Astrocyte of the hippocampus (primary cell): ENCODE measurements around the gene TMEM132A.
A peak's percentile ranks its signal among the peaks of the same experiment; 100 is the strongest.

ENCODE experiments used
- DNase-seq: peaks from one replicate; pipeline ENCODE4 v3.0.0; 2011; ENCODE audit warnings: low read depth, low spot score

The TMEM132A gene

GRCh38 chr11:60936467-60937143 lies 12.3 kb downstream of the TMEM132A start:
- DNase-seq, result no peak

GRCh38 chr11:60937144-60937527 lies 12.9 kb downstream of the TMEM132A start:
- DNase-seq, result no peak

DNA sequence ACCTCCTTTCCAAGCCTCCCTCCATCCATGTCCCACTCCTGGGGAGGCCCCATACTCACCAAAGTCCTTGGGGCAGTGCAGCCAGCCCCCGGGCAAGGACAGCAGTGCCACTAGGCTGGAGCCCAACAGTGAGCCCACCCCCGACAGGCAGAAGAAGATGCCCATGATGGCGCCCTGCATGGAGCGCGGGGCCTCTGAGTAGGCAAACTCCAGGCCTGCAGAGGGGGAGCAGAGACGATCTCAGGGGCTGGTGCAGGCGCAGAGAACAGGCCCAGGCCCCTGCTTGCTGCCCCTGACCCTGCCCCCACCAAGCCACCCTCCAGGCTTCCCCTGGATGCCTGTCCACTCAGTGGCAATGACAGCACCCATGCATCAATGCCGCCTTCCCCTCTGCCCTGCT lies 13.6 kb downstream of the TMEM132A start:
- no peak for DNase-seq

GRCh38 chr11:60938500-60938899 lies 14.2 kb downstream of the TMEM132A start:
- DNase-seq, result no peak

DNA sequence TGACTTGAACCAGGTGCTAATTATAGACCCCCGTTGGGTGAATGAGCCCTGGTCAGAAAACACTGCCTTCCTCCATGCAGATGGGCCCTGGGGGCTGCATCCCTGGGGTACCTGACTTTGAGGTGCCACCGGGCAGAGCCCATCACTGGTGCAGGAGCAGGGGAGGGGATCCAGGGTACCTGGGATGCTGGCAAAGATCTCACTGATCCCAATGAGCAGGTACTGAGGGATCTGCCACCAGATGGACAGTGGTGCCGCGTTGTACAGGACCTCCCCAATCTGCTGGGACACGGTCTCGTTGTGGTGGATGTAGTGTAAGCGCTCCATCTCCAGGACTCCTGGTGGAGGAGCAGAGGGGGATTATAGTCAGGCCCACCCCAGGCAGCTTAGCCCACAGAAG lies 15.0 kb downstream of the TMEM132A start:
- no peak for DNase-seq

- DNase-seq, result no peak
Observed at GRCh38 chr11:60939855-60940254, 15.6 kb downstream of the TMEM132A start.

DNA sequence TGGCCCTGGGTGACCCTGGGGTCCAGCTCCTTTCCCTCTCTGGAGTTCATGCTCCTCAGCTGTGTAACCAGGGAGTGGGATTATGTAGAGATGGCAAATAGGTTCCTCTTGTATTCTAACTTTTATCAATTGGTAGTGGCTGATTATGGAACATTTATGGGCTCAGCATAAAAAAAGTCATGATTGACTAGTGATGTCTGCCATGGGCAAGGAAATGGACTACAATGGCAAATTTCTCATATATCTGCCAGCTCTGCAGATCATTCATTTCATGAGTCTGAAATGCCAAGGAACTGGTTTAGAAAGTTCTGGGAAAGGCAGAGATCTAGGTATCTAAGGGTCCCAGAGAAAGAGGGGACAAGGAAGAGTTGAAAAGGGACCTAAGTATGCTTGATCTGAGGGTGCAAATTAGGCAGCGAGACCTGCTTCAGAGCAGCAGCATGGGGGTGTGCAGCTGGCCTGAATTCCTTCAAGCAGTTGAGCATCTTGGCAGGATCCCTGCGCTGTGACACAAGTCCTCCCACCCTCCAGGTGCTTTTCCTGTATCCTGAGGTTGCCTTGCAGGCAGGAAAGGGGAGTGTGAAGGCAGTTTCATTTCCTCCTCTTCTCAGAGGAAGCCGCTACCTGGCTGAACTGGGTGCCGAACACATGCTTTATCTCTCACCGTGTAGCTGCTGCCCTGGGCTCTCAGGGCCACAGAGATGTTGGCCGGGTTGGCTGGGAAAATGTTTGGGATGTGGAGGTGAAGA lies 17.3 kb downstream of the TMEM132A start:
- no peak for DNase-seq

- no peak for DNase-seq
Observed at GRCh38 chr11:60942219-60942618, 18.0 kb downstream of the TMEM132A start.

- peak; percentile 56 for DNase-seq
Observed at GRCh38 chr11:60942970-60943565, 18.8 kb downstream of the TMEM132A start.

DNA sequence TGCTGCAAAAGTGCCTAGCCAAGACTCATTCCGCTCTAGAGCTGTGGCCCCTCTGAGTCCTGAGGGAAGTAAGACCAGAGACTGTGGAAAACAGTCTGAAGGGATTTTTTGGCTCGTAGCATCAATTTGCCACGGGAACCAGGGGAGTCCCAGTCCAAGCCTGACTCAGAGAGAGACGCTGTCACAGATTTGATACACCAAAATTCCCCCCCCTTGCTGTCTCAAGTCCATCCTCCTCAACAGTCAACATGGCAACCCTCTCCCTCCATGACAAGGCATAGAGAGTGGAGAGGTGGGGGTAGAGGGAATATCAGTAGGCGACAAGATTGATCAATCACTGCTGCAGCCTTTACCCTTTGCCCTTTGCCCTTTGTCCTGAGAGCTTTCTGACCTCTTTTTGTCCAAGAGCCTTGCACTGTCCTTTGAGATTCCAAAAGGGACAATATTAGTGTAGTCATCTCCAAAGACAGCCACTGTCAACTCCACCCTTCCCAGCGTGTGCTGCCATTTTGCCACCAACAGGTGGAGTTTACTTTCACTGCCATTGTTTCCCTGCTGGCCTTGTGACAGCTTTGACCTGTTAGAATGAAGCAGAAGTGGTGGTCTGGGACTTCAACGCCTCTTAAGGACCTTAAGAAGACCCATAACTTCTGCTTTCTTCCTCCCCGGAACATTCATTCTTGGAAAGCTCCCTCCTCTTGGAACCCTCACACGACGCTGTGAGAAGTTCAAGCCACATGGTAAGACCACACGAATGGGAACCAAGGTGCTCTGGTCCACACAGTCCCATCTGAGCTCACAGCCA lies 20.4 kb downstream of the TMEM132A start:
- DNase-seq, result no peak

DNA sequence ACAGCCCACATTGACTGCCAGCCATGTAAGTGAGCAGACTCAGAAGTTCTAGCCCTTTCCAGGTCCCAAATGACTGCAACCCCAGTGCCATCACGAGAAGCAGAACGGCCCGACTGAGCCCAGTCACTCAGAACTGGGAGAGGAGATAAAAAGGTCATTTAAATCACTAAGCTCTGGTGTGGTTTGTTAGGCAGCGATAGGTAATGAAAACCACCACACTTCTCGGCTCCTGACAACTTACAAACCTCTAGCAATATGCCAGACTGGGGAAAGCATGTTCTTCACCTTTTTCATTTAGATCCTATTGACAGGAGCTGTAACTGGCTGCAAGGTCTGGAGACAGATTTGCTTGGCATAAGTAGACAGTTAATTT lies 21.0 kb downstream of the TMEM132A start:
- no peak for DNase-seq

DNA sequence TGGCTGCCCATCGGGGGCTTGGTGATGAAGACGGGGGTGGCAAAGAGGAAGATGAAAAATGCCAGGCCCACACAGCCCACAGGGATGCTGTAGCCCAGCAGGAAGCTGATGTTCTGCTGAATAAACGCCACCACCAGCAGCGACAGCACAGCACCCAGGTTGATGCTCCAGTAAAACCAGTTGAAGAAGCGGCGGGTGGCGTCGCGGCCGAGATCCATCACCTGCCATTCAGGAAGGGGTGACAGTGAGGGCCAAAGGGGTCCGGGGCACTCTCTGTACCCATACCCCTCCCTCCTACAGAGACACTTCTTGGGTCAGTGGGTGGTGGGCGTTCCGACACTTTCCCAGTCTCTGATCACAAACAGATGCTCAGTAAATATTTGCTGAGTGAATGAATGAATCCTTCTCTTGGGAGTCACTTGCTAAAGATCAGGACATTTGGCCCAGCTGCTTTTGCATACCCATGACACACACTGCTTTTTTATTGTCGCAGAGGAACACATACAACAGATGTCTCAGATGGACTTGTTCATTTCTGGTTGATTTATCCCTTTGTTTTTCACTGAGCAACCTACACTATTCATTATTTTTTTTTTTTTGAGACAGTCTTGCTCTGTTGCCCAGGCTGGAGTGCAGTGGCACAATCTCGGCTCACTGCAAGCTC lies 22.5 kb downstream of the TMEM132A start:
- no peak for DNase-seq

DNA sequence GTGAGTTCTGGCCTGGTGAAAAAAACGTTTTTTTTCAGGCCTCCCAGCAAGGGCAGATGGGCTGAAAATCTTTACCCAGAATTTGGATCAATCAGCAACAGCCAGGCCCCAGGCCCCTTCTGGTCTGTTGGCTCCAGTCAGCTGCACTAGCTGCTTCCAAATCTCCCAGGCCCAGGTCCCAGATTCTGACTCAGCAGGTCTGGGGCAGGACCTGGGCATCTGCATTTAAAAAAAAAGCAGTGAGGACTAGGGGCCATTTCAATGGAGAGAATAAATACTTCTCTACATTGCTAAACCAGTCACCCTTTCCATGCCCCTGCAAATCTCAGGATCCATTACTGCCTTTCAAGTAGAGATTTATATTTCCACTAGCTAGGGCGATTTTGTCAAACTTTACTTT lies 23.4 kb downstream of the TMEM132A start:
- DNase-seq, result no peak

DNA sequence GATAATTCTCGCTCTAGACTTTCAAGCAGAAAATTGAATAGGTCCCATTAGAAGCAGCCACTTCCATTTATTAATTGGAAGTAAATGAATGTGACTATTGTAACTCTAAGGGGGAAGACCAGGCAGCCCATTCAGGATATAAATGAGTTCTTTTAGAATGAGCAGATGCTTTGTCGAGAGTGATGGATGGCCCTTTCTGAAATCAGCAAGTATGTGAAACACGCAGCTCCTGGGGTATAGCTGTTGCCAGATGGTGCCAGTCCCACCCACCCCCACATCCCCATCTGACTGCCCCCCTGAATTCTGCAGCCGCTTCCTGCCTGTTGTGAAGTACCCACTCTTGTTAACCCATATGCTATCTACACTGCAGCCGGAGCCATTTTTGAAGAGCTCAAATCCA lies 24.0 kb downstream of the TMEM132A start:
- no peak for DNase-seq

DNA sequence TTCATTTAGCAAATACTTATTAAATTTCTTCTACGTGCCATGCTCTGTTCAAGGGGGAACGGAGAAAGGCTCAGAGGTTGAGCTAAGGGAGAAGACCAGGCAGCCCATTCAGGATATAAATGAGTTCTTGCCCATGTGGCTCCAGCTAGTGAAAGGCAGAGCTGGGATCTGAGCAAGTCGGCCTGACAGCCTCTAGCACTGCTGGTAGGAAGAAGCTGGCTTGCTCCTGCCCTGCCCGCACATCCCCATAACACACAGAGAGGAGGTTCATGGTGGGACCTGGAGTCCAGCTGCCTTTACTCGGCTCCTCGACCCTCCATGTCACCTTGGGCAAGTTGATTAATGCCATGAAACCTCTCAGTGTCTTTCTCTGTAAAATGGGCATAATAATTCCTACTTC lies 25.8 kb downstream of the TMEM132A start:
- DNase-seq, result no peak

- no peak for DNase-seq
Observed at GRCh38 chr11:60950933-60951605, 26.8 kb downstream of the TMEM132A start.

DNA sequence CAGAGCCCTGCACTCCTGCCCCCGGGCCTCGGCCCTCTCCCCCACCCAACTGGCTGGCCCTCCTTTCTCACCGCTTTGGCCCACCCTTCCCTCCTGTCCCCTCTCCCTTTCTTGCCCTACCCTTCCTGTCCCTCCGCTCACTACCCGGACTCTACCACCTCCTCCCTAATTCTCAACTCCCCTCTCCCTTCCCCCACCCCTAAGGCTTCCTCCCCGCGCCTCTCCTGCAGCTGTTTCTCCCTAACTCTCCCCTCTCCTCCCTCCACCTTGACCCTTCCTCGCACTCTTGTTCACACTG lies 27.3 kb downstream of the TMEM132A start:
- DNase-seq, result no peak

- DNase-seq, result peak; percentile 45
Observed at GRCh38 chr11:60951904-60952741, 27.9 kb downstream of the TMEM132A start, which contains the start of gene SLC15A3. TSS of gene SLC15A3 (minus strand) at chr11:60952176. CDS start at chr11:60951551, 625 bp downstream.

GRCh38 chr11:60952742-60953170 lies 28.5 kb downstream of the TMEM132A start:
- DNase-seq, result no peak

GRCh38 chr11:60953781-60954180 lies 29.5 kb downstream of the TMEM132A start:
- DNase-seq, result no peak
